SK-N-SH (cell line): ENCODE measurements around the gene NCAM1. TPM values are rescaled to one million over a fixed set of nuclear protein-coding genes. Genes with fewer than 3 reads are reported as not detected.

Experiments
- CTCF ChIA-PET: fragments of 300-600, 350-600 bp; formaldehyde crosslinking; extraction: SDS; loops from one replicate; lab custom pipeline; 2021; lab: Yijun Ruan, JAX
- POLR2A ChIA-PET: fragments of 350-600 bp; sonication (Branson Sonifier 250); formaldehyde crosslinking; extraction: SDS; loops from one replicate; lab custom pipeline; 2020; ENCODE audit warnings: antibody characterized with exemption, inconsistent platforms; lab: Yijun Ruan, JAX
- DNase-seq: peaks from one replicate; pipeline ENCODE4 v3.0.0; 2012
- H2AFZ ChIP-seq: fragments of 200-600 bp; sonication (generic); 2 replicates; pipeline ENCODE4 v1.8.1; 2016; ENCODE audit warnings: antibody characterized with exemption, mild to moderate bottlenecking, low read depth
- H3F3A ChIP-seq: fragments of 200-600 bp; sonication (generic); replicated peaks from 2 replicates; pipeline ENCODE3; 2016; ENCODE audit warnings: antibody characterized with exemption, mild to moderate bottlenecking; ENCODE audit not compliant: insufficient read depth
- H3K27ac ChIP-seq, 2 experiments: fragments of 200-500 bp in 1 of 2; fragments of 200-600 bp in 1 of 2; sonication (Bioruptor generic) in 1 of 2; sonication (generic), shearing (Covaris generic) in 1 of 2; 2 replicates each; pipeline versions ENCODE4 v1.5.1 to v1.6.1; 2014 to 2016; ENCODE audit warnings: low read depth in 2 of 2, inconsistent platforms in 1 of 2, low read length in 1 of 2, mild to moderate bottlenecking in 1 of 2, mixed read lengths in 1 of 2
- H3K27me3 ChIP-seq: fragments of 200-600 bp; sonication (generic), shearing (Covaris generic); 2 replicates; pipeline ENCODE4 v1.6.1; 2016; ENCODE audit warnings: mixed run types; ENCODE audit not compliant: insufficient read depth
- H3K36me3 ChIP-seq, 2 experiments: fragments of 200-500 bp in 1 of 2; fragments of 200-600 bp in 1 of 2; sonication (Bioruptor generic) in 1 of 2; sonication (generic) in 1 of 2; replicated peaks in 1 of 2; 2 replicates each; pipeline versions ENCODE3 to v1.5.1; 2014 to 2016; ENCODE audit warnings: low read length in 1 of 2, mild to moderate bottlenecking in 1 of 2; ENCODE audit not compliant: insufficient read depth in 2 of 2, control insufficient read depth in 1 of 2
- H3K4me1 ChIP-seq, 2 experiments: fragments of 200-500 bp in 1 of 2; fragments of 200-600 bp in 1 of 2; sonication (Bioruptor generic) in 1 of 2; sonication (generic), shearing (Covaris generic) in 1 of 2; 2 replicates each; pipeline versions ENCODE4 v1.5.1 to v1.6.1; 2014 to 2016; ENCODE audit warnings: low read depth in 1 of 2, low read length in 1 of 2, mixed run types in 1 of 2; ENCODE audit not compliant: insufficient read depth in 2 of 2, control insufficient read depth in 1 of 2
- H3K4me2 ChIP-seq: fragments of 200-600 bp; sonication (generic), shearing (Covaris generic); 2 replicates; pipeline ENCODE4 v1.6.1; 2017; ENCODE audit warnings: mixed run types
- H3K4me3 ChIP-seq, 2 experiments: fragments of 200-500 bp in 1 of 2; fragments of 200-600 bp in 1 of 2; sonication (Bioruptor generic) in 1 of 2; sonication (generic), shearing (Covaris generic) in 1 of 2; 2 replicates each; pipeline versions ENCODE4 v1.5.1 to v1.8.1; 2014 to 2016; ENCODE audit warnings: low read depth in 2 of 2, inconsistent platforms in 1 of 2, low read length in 1 of 2, mild to moderate bottlenecking in 1 of 2, mixed read lengths in 1 of 2, moderate library complexity in 1 of 2
- H3K79me2 ChIP-seq: fragments of 200-600 bp; sonication (generic); 2 replicates; pipeline ENCODE4 v1.8.1; 2017; ENCODE audit warnings: mild to moderate bottlenecking; ENCODE audit not compliant: insufficient read depth
- H3K9ac ChIP-seq: fragments of 200-600 bp; sonication (generic); 2 replicates; pipeline ENCODE4 v1.6.1; 2017; ENCODE audit warnings: mixed run types
- H3K9me2 ChIP-seq: fragments of 200-600 bp; sonication (generic); 2 replicates; pipeline ENCODE4 v1.6.1; 2017; ENCODE audit warnings: mixed run types
- H3K9me3 ChIP-seq: fragments of 200-600 bp; sonication (generic); 2 replicates; pipeline ENCODE4 v1.6.1; 2017; ENCODE audit warnings: mixed run types, mild to moderate bottlenecking, moderate library complexity
- H4K20me1 ChIP-seq: fragments of 200-600 bp; sonication (generic); 2 replicates; pipeline ENCODE4 v1.6.1; 2017; ENCODE audit warnings: mild to moderate bottlenecking, mixed run types; ENCODE audit not compliant: insufficient read depth
- CHD2 ChIP-seq: fragments of 150-350 bp; IDR thresholded peaks from 2 replicates; pipeline ENCODE4 v1.6.1; 2018; ENCODE audit warnings: low read length; ENCODE audit not compliant: partially characterized antibody
- FOSL2 ChIP-seq: IDR thresholded peaks from 2 replicates; pipeline ENCODE4 v1.4.0; 2012; ENCODE audit warnings: low read depth, mild to moderate bottlenecking, moderate library complexity, borderline replicate concordance
- FOXJ3 ChIP-seq: sonication (generic); formaldehyde crosslinking; IDR thresholded peaks from 2 replicates; pipeline ENCODE4 v1.5.1; 2020; ENCODE audit warnings: mild to moderate bottlenecking, missing genetic modification reagents
- FOXM1 ChIP-seq: IDR thresholded peaks from 2 replicates; pipeline ENCODE4 v1.4.0; 2012; ENCODE audit warnings: low read depth, mild to moderate bottlenecking
- MEF2A ChIP-seq: IDR thresholded peaks from 2 replicates; pipeline ENCODE4 v1.4.0; 2012; ENCODE audit warnings: low read depth, borderline replicate concordance
- POLR2AphosphoS5 ChIP-seq: IDR thresholded peaks from 2 replicates; pipeline ENCODE4 v1.6.1; 2012; ENCODE audit warnings: low read depth, low read length
- RCOR1 ChIP-seq: fragments of 150-350 bp; IDR thresholded peaks from 2 replicates; pipeline ENCODE4 v1.6.1; 2017; ENCODE audit warnings: antibody characterized with exemption, low read length
- SIN3A ChIP-seq: IDR thresholded peaks from 2 replicates; pipeline ENCODE4 v1.6.1; 2012; ENCODE audit warnings: low read depth, mild to moderate bottlenecking, low read length, moderate library complexity, borderline replicate concordance
- TEAD4 ChIP-seq: IDR thresholded peaks from 2 replicates; pipeline ENCODE4 v1.4.0; 2012; ENCODE audit warnings: mild to moderate bottlenecking, borderline replicate concordance; ENCODE audit not compliant: insufficient read depth
- WGBS: methylation state at CpG from one replicate; pipeline ENCODE4 v1.1.6; 2017; ENCODE audit warnings: low lambda C conversion rate; 5-methylcytosine and 5-hydroxymethylcytosine counted together
- polyA plus RNA-seq, 3 experiments: library from polyadenylated mRNA; depleted of rRNA; stranded (reverse); fragments of >200 nt; gene quantifications; 2 replicates each; pipeline ENCODE4 v1.2.3, GENCODE V29; 2012
- TF ChIP-seq, protein P1 (sequence below): IDR thresholded peaks from 2 replicates; pipeline ENCODE4 v1.4.0; 2012; ENCODE audit warnings: low read depth
- TF ChIP-seq, protein P2 (sequence below): fragments of 200-600 bp; sonication (generic); IDR thresholded peaks from 2 replicates; pipeline ENCODE4 v1.6.1; 2017; ENCODE audit warnings: antibody characterized with exemption, mild to moderate bottlenecking, moderate library complexity
- TF ChIP-seq, protein P3 (sequence below): fragments of 150-350 bp; IDR thresholded peaks from 2 replicates; pipeline ENCODE4 v1.6.1; 2017; ENCODE audit warnings: antibody characterized with exemption, low read length, low read depth, borderline replicate concordance
- TF ChIP-seq, protein P4 (sequence below): IDR thresholded peaks from 2 replicates; pipeline ENCODE4 v1.4.0; 2012; ENCODE audit warnings: low read depth, borderline replicate concordance

Gene NCAM1
- polyA plus RNA-seq, 1 of the 3 experiments (the other 2 are of a cell fraction) = 19.4 TPM

DNA sequence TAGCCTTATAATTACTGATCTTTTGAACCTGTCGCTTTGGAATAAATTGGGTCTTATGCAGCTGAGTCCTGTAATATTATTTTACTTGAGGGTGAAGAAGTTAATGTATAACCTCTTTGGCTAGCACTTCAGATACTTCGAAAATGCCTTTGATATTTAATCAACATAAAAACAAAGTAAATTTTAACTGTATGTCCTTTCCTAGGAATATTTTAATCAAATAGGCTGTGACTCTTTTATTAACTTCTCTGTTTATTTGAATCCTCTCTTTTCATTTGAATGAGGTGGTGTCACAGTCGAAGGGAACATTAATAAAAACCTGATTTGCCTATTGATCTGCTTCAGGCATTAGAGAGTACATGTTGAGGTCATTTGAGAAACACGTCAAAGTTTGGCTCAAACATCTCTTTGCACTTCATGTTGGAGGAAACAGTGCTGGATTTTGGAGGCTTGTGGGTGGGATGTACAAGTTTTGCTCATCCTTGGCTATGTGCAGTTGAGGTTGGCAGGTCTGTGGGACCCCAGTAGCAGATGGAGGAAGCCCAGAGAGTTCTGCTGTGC, 143.6 kb downstream of the NCAM1 start:
- Histone ChIP-seq H4K20me1 (no peaks in the 10 kb centered on the region), H3K9ac (no peak overlapping the region), H3K36me3 (no peaks in the 10 kb centered on the region), H2AFZ (no peak overlapping the region), H3K4me3 (no peak overlapping the region), H3K27me3 (no peaks in the 10 kb centered on the region), H3K4me1 (peaks cover 17 to 20% of the 10 kb centered on the region in 2 experiments; a peak in 2 of 4 replicates), H3K27ac (peak overlapping the region in 1 of 2 experiments; percentile 5; a peak in 1 of 4 replicates), H3K4me2 (no peak overlapping the region), H3K9me3 (no peaks in the 10 kb centered on the region), H3K79me2 (no peaks in the 10 kb centered on the region), H3K9me2 (no peaks in the 10 kb centered on the region), H3F3A (peaks cover 16% of the 10 kb centered on the region)
- CTCF ChIA-PET = interaction anchor here (1.0 to 4.1 kb wide), 3 partner anchors 10 to 185 kb away, joined by 3 to 19 read pairs (median 9); no protein-coding TSS in a partner anchor
- POLR2A ChIA-PET = no interaction called here
- 72% methylated on average over 4 of the region's 4 CpGs for WGBS
- no peak for DNase-seq
- TF ChIP-seq FOSL2 (no peak), CHD2 (no peak), TEAD4 (no peak), SIN3A (no peak), RCOR1 (no peak), POLR2AphosphoS5 (no peak), MEF2A (no peak), FOXM1 (no peak), FOXJ3 (no peak)
- TF ChIP-seq, protein P1, sequence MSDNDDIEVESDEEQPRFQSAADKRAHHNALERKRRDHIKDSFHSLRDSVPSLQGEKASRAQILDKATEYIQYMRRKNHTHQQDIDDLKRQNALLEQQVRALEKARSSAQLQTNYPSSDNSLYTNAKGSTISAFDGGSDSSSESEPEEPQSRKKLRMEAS = no peak
- TF ChIP-seq, protein P2, sequence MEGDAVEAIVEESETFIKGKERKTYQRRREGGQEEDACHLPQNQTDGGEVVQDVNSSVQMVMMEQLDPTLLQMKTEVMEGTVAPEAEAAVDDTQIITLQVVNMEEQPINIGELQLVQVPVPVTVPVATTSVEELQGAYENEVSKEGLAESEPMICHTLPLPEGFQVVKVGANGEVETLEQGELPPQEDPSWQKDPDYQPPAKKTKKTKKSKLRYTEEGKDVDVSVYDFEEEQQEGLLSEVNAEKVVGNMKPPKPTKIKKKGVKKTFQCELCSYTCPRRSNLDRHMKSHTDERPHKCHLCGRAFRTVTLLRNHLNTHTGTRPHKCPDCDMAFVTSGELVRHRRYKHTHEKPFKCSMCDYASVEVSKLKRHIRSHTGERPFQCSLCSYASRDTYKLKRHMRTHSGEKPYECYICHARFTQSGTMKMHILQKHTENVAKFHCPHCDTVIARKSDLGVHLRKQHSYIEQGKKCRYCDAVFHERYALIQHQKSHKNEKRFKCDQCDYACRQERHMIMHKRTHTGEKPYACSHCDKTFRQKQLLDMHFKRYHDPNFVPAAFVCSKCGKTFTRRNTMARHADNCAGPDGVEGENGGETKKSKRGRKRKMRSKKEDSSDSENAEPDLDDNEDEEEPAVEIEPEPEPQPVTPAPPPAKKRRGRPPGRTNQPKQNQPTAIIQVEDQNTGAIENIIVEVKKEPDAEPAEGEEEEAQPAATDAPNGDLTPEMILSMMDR = no peak
- TF ChIP-seq, protein P3, sequence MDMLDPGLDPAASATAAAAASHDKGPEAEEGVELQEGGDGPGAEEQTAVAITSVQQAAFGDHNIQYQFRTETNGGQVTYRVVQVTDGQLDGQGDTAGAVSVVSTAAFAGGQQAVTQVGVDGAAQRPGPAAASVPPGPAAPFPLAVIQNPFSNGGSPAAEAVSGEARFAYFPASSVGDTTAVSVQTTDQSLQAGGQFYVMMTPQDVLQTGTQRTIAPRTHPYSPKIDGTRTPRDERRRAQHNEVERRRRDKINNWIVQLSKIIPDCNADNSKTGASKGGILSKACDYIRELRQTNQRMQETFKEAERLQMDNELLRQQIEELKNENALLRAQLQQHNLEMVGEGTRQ = no peak
- TF ChIP-seq, protein P4, sequence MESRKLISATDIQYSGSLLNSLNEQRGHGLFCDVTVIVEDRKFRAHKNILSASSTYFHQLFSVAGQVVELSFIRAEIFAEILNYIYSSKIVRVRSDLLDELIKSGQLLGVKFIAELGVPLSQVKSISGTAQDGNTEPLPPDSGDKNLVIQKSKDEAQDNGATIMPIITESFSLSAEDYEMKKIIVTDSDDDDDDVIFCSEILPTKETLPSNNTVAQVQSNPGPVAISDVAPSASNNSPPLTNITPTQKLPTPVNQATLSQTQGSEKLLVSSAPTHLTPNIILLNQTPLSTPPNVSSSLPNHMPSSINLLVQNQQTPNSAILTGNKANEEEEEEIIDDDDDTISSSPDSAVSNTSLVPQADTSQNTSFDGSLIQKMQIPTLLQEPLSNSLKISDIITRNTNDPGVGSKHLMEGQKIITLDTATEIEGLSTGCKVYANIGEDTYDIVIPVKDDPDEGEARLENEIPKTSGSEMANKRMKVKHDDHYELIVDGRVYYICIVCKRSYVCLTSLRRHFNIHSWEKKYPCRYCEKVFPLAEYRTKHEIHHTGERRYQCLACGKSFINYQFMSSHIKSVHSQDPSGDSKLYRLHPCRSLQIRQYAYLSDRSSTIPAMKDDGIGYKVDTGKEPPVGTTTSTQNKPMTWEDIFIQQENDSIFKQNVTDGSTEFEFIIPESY = no peak
